ENCODE data around the gene ABHD14A. TPM values are rescaled to one million over a fixed set of nuclear protein-coding genes. Genes with fewer than 3 reads are reported as not detected.

Gene ABHD14A
- total and polyA plus RNA-seq, 2 of the 13 experiments (the other 11 are each of a cell fraction or from before 2014, with no cell fraction given): 29.5 to 46.9 TPM

DNA sequence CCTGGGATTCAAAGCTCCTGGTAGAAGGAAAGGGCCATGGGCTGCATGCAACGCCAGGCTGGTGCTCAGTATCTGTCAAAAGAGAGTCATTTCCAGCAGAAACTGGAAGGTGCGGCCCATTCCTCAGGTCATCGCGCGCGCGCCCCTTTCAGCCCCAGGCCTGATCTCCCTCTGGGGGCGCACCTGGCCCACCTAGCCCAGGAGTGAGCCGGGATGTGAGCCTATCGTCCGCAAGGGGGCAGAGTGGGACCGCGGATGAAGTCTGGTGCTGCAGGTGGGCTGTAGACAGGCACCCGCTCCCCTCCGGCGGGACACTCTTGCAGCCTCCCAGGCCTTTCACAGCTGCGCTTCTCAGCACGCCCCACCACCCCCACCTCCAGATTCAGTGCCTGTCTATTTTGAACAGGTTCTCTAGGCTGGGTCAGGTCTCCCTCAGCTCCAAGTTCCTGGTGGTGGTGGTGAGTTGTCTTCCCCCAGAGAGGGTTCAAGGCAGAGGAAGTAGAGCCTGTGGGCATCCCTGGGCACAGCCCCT lies 26.6 kb downstream of the ABHD14A start (continued):
- 0 out of 2 replicates have a peak, but pooled peaks have one; percentile 38 for TF ChIP-seq NFKBIZ (CRISPR knock-in tag; IDR thresholded peaks at IDR 0.05)
- TF ChIP-seq ELF3 (CRISPR knock-in tag; IDR thresholded peaks at IDR 0.05): peak; percentile 31; the same call in 1 of the 2 replicates
- TF ChIP-seq AHR (CRISPR knock-in tag; IDR thresholded peaks at IDR 0.05): 0 out of 2 replicates have a peak, but pooled peaks have one; percentile 49
- TF ChIP-seq, protein P1, sequence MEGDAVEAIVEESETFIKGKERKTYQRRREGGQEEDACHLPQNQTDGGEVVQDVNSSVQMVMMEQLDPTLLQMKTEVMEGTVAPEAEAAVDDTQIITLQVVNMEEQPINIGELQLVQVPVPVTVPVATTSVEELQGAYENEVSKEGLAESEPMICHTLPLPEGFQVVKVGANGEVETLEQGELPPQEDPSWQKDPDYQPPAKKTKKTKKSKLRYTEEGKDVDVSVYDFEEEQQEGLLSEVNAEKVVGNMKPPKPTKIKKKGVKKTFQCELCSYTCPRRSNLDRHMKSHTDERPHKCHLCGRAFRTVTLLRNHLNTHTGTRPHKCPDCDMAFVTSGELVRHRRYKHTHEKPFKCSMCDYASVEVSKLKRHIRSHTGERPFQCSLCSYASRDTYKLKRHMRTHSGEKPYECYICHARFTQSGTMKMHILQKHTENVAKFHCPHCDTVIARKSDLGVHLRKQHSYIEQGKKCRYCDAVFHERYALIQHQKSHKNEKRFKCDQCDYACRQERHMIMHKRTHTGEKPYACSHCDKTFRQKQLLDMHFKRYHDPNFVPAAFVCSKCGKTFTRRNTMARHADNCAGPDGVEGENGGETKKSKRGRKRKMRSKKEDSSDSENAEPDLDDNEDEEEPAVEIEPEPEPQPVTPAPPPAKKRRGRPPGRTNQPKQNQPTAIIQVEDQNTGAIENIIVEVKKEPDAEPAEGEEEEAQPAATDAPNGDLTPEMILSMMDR (CRISPR knock-in tag; IDR thresholded peaks at IDR 0.05): peak; percentile 99
- TF ChIP-seq ZNF782 (CRISPR knock-in tag; IDR thresholded peaks at IDR 0.05; ENCODE audit: borderline replicate concordance): peak; percentile 33; the same call in 1 of the 2 replicates
- peak; percentile 99 for TF ChIP-seq STAG1 (CRISPR knock-in tag; IDR thresholded peaks at IDR 0.05)
- TF ChIP-seq KDM5B (CRISPR knock-in tag; IDR thresholded peaks at IDR 0.05; ENCODE audit: borderline replicate concordance): peak; percentile 39; the same call in 1 of the 2 replicates
- TF ChIP-seq, protein P2, sequence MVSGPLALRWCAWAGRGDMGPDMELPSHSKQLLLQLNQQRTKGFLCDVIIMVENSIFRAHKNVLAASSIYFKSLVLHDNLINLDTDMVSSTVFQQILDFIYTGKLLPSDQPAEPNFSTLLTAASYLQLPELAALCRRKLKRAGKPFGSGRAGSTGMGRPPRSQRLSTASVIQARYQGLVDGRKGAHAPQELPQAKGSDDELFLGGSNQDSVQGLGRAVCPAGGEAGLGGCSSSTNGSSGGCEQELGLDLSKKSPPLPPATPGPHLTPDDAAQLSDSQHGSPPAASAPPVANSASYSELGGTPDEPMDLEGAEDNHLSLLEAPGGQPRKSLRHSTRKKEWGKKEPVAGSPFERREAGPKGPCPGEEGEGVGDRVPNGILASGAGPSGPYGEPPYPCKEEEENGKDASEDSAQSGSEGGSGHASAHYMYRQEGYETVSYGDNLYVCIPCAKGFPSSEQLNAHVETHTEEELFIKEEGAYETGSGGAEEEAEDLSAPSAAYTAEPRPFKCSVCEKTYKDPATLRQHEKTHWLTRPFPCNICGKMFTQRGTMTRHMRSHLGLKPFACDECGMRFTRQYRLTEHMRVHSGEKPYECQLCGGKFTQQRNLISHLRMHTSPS (CRISPR knock-in tag; IDR thresholded peaks at IDR 0.05; ENCODE audit: low read depth): peak; percentile 48; the same call in 1 of the 2 replicates
- TF ChIP-seq ZIK1 (CRISPR knock-in tag; IDR thresholded peaks at IDR 0.05; ENCODE audit: borderline replicate concordance, low read depth): 0 out of 2 replicates have a peak, but pooled peaks have one; percentile 28
- TF ChIP-seq GATAD1 (CRISPR knock-in tag; IDR thresholded peaks at IDR 0.05): peak; percentile 69
- TF ChIP-seq, protein P3, sequence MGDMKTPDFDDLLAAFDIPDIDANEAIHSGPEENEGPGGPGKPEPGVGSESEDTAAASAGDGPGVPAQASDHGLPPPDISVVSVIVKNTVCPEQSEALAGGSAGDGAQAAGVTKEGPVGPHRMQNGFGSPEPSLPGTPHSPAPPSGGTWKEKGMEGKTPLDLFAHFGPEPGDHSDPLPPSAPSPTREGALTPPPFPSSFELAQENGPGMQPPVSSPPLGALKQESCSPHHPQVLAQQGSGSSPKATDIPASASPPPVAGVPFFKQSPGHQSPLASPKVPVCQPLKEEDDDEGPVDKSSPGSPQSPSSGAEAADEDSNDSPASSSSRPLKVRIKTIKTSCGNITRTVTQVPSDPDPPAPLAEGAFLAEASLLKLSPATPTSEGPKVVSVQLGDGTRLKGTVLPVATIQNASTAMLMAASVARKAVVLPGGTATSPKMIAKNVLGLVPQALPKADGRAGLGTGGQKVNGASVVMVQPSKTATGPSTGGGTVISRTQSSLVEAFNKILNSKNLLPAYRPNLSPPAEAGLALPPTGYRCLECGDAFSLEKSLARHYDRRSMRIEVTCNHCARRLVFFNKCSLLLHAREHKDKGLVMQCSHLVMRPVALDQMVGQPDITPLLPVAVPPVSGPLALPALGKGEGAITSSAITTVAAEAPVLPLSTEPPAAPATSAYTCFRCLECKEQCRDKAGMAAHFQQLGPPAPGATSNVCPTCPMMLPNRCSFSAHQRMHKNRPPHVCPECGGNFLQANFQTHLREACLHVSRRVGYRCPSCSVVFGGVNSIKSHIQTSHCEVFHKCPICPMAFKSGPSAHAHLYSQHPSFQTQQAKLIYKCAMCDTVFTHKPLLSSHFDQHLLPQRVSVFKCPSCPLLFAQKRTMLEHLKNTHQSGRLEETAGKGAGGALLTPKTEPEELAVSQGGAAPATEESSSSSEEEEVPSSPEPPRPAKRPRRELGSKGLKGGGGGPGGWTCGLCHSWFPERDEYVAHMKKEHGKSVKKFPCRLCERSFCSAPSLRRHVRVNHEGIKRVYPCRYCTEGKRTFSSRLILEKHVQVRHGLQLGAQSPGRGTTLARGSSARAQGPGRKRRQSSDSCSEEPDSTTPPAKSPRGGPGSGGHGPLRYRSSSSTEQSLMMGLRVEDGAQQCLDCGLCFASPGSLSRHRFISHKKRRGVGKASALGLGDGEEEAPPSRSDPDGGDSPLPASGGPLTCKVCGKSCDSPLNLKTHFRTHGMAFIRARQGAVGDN (CRISPR knock-in tag; IDR thresholded peaks at IDR 0.05): peak; percentile 69
- 0 out of 2 replicates have a peak, but pooled peaks have one; percentile 25 for TF ChIP-seq ETV5 (CRISPR knock-in tag; IDR thresholded peaks at IDR 0.05; ENCODE audit: borderline replicate concordance)
- TF ChIP-seq, protein P4, sequence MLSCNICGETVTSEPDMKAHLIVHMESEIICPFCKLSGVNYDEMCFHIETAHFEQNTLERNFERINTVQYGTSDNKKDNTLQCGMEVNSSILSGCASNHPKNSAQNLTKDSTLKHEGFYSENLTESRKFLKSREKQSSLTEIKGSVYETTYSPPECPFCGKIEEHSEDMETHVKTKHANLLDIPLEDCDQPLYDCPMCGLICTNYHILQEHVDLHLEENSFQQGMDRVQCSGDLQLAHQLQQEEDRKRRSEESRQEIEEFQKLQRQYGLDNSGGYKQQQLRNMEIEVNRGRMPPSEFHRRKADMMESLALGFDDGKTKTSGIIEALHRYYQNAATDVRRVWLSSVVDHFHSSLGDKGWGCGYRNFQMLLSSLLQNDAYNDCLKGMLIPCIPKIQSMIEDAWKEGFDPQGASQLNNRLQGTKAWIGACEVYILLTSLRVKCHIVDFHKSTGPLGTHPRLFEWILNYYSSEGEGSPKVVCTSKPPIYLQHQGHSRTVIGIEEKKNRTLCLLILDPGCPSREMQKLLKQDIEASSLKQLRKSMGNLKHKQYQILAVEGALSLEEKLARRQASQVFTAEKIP (CRISPR knock-in tag; IDR thresholded peaks at IDR 0.05; ENCODE audit: borderline replicate concordance): no peak
- TF ChIP-seq ZNF451 (CRISPR knock-in tag; IDR thresholded peaks at IDR 0.05): peak; percentile 57; the same call in 1 of the 2 replicates
- no peak for TF ChIP-seq NONO (IDR thresholded peaks at IDR 0.05)
- 0 out of 2 replicates have a peak, but pooled peaks have one; percentile 58 for TF ChIP-seq NONO (CRISPR knock-in tag; conservative IDR thresholded peaks at IDR 0.05)
- 0 out of 2 replicates have a peak, but pooled peaks have one; percentile 8 for TF ChIP-seq KDM1A (CRISPR knock-in tag; IDR thresholded peaks at IDR 0.05)
- TF ChIP-seq, protein P5, sequence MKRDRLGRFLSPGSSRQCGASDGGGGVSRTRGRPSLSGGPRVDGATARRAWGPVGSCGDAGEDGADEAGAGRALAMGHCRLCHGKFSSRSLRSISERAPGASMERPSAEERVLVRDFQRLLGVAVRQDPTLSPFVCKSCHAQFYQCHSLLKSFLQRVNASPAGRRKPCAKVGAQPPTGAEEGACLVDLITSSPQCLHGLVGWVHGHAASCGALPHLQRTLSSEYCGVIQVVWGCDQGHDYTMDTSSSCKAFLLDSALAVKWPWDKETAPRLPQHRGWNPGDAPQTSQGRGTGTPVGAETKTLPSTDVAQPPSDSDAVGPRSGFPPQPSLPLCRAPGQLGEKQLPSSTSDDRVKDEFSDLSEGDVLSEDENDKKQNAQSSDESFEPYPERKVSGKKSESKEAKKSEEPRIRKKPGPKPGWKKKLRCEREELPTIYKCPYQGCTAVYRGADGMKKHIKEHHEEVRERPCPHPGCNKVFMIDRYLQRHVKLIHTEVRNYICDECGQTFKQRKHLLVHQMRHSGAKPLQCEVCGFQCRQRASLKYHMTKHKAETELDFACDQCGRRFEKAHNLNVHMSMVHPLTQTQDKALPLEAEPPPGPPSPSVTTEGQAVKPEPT (CRISPR knock-in tag; IDR thresholded peaks at IDR 0.05; ENCODE audit: low read depth): 0 out of 2 replicates have a peak, but pooled peaks have one; percentile 58

All from HepG2 (cell line).